ENCODE results near the gene TANC1.

The TANC1 gene

GRCh38 chr2:159206736-159207380 lies 238.4 kb downstream of the TANC1 start:
- DNase-seq: no peak
- H3K4me1 ChIP-seq: peaks cover 0 to 60% (median 38%) of the 10 kb centered on the region in 4 donors
- H3K27me3 ChIP-seq: no peaks in the 10 kb centered on the region
- H3K9me3 ChIP-seq: no peaks in the 10 kb centered on the region
- H3K27ac ChIP-seq: peak overlapping the region in 1 of 2 donors; percentile 20
- H3K4me3 ChIP-seq: no peak overlapping the region
- TF ChIP-seq CTCF (IDR thresholded peaks at IDR 0.05): no peak
- peaks cover 0 to 9% (median 0%) of the 10 kb centered on the region in 3 donors for H3K36me3 ChIP-seq
- intact Hi-C loops (cut with DNase I; ENCODE audit: low total_unique reads): no loop called here

- Histone ChIP-seq H3K27ac (peak overlapping the region in 1 of 2 donors; percentile 53), H3K9me3 (no peaks in the 10 kb centered on the region), H3K4me1 (peaks cover 0 to 51% (median 30%) of the 10 kb centered on the region in 4 donors), H3K36me3 (peaks cover 0 to 9% (median 0%) of the 10 kb centered on the region in 3 donors), H3K4me3 (no peak overlapping the region), H3K27me3 (no peaks in the 10 kb centered on the region)
- intact Hi-C loops (cut with DNase I; ENCODE audit: low total_unique reads): no loop called here
- DNase-seq: peak in 1 of 2 donors; percentile 24
- TF ChIP-seq CTCF (IDR thresholded peaks at IDR 0.05): no peak
These were observed 240.0 kb downstream of the TANC1 start for GRCh38 chr2:159208438-159208837.

GRCh38 chr2:159209341-159210306 lies 241.2 kb downstream of the TANC1 start:
- peaks cover 0 to 49% (median 27%) of the 10 kb centered on the region in 4 donors for H3K4me1 ChIP-seq
- no peaks in the 10 kb centered on the region for H3K27me3 ChIP-seq
- H3K4me3 ChIP-seq: no peak overlapping the region
- H3K27ac ChIP-seq: peak overlapping the region; percentile 53 to 56
- intact Hi-C loops (cut with DNase I; ENCODE audit: low total_unique reads): no loop called here
- peak in 1 of 2 donors; percentile 61 for DNase-seq
- H3K36me3 ChIP-seq: peaks cover 0 to 14% (median 4%) of the 10 kb centered on the region in 3 donors
- no peaks in the 10 kb centered on the region for H3K9me3 ChIP-seq
- TF ChIP-seq CTCF (IDR thresholded peaks at IDR 0.05): no peak

- Histone ChIP-seq H3K27ac (peak overlapping the region; percentile 35 to 46), H3K27me3 (no peaks in the 10 kb centered on the region), H3K4me1 (peaks cover 0 to 49% (median 24%) of the 10 kb centered on the region in 4 donors), H3K4me3 (no peak overlapping the region), H3K9me3 (no peaks in the 10 kb centered on the region), H3K36me3 (peaks cover 0 to 26% (median 24%) of the 10 kb centered on the region in 3 donors)
- intact Hi-C loops (cut with DNase I; ENCODE audit: low total_unique reads): no loop called here
- TF ChIP-seq CTCF (IDR thresholded peaks at IDR 0.05): no peak
- DNase-seq: no peak
These were observed 243.3 kb downstream of the TANC1 start for GRCh38 chr2:159211447-159212396.

GRCh38 chr2:159213296-159213695 lies 244.9 kb downstream of the TANC1 start:
- no peak for TF ChIP-seq CTCF (IDR thresholded peaks at IDR 0.05)
- H3K4me1 ChIP-seq: peaks cover 0 to 43% (median 20%) of the 10 kb centered on the region in 4 donors
- no peak for DNase-seq
- no peaks in the 10 kb centered on the region for H3K27me3 ChIP-seq
- intact Hi-C loops (cut with DNase I; ENCODE audit: low total_unique reads): no loop called here
- peaks cover 11 to 42% (median 40%) of the 10 kb centered on the region in 3 donors for H3K36me3 ChIP-seq
- no peak overlapping the region for H3K27ac ChIP-seq
- H3K9me3 ChIP-seq: no peaks in the 10 kb centered on the region
- H3K4me3 ChIP-seq: no peak overlapping the region

Data from tibial artery (tissue), 4 donors.